HG03521 (cell line): Measurements from ENCODE around the gene GPR55.

Experiments used
- ATAC-seq: cut with Tn5 transposase; IDR thresholded peaks from one replicate; pipeline ENCODE4 v1.9.1; 2021; ENCODE audit warnings: mild to moderate bottlenecking, moderate library complexity; ENCODE audit not compliant: unreplicated experiment

The GPR55 gene

DNA sequence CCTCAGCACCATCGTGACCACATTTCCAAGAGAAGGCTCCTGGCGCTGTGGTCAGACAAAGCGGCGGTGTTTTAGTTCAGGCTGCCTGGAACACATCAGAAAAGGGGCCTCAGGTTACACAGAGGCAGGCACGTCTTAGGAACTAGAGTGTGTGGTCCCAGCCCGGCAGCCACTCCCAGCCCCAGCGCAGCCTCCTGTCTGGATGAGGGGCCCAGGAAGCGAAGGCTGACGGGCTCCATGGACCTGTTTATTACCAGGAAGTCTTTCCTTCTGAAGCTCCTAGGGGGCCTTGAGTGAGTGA lies 10.0 kb upstream of the GPR55 start:
- no peak for ATAC-seq

- no peak for ATAC-seq
These were observed 9.4 kb upstream of the GPR55 start for GRCh38 chr2:230934231-230935129.

DNA sequence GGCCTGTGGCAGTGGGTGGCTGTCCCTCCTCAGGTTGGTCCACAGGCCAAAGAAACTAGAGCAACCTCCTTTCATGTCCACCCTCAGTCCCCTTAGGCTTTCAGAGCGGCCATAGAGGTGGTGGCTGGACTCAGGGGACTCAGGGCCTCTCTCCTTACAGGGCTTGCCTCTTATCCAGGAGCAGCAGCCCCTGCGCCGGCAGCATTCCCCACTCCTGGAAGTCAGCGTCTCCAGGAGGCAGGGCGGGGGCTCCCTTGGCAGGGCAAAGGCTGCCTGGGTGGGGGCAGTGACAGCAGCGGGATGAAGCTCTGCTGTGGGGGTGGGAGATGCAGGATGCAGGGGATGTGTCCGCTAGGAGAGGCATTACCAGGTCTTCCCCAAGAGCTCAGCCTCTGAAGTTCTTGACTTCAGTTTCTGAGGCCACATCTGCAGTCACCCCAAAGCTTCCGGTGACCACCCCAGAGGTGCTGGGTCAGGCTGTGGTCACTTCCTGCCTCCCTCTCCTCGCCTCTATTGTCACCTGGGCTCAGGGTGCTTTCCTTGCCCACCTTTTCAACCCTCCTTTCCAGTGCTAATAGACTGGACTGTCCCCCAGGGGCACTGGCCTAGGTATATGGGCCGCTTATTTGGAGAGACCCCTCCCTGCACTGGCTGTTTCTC lies 8.6 kb upstream of the GPR55 start:
- no peak for ATAC-seq

- no peak for ATAC-seq
These were observed 7.8 kb upstream of the GPR55 start for GRCh38 chr2:230932556-230933511.

GRCh38 chr2:230931556-230932231 lies 6.7 kb upstream of the GPR55 start:
- no peak for ATAC-seq

DNA sequence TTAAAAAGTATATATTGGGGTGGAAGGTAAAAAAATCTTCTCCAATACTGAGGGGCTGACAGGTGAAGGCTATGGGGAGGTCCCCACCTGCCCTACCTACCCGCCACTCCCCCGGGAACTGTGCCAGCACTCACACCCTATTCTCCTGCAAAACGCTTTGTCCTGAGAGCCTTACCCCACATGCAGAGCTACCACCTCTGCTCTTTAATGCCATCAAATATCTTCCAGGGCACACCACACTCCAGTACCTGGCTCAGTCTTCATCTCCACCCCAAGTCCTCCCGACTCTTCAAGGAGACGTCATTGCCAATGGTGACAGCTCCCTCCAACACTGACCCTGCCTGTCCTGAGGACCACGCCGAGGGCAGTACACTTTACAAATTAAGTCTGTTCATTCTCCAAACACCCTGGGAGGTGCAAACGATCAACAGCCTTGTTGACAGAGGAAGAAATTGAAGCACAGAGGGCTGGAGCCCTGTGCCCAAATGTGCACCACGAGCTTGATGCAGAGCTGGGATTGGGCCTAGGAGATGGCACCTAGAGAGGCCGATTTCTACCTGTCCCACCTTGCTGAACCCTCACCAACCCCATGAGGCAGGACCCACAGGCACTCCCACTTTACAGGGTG lies 6.0 kb upstream of the GPR55 start:
- ATAC-seq, result no peak

DNA sequence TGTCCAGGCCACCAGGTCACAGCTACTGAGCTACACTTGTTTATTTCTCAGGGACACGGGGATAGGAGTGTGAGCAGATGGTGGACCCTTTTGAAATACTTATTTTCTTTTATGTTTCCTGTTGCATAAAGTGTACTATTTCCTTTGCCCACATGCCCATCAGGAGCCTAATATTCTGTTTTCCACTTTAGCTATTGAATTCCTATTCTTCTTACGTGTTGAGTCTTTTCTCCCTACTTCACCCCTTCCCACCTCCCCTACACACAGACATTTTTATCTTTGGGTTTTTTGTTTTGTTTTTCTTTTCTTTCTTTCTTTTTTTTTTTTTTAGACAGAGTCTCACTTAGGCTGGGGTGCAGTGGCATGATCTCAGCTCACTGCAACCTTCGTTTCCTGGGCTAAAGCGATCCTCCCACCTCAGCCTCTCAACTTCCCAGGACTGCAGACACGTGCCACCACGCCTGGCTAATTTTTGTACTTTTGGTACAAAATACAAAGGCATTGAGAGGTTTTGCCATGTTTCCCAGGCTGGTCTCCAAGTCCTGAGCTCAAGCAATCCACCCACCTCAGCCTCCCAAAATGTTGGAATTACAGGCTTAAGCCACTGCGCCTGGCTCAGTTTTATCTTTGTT lies 5.2 kb upstream of the GPR55 start:
- no peak for ATAC-seq

GRCh38 chr2:230929381-230930148 lies 4.5 kb upstream of the GPR55 start:
- no peak for ATAC-seq

DNA sequence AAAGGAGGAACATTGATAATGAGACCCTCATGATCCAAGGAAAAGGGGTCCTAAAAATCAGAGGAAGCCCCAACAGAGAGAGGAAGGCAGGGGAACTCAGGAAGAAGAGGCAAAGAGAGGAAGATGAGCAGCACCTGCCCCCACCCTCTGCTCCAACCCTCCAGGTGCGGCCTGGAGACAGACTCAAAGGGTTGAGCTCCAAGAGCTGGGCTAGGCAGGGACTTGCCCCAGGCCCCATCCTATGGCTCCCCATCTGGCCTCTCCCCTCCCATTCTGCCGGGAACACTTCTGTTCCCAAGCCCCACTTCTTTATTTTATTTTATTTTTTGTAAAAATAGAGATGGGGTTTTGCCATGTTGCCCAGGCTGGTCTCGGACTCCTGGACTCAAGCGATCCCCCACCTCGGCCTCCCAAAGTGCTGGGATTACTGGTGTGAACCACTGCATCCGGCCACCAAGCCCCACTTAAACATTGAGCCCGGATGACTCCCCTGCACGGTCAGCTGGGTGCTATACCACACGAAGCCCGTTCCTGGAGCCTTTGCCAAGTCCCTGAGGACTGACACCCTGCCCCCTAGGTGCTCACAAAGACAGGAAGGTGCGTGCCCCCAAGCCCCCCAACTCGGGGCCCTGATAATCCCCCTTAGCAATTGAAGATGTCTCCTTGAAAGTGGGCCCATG lies 3.8 kb upstream of the GPR55 start:
- no peak for ATAC-seq

DNA sequence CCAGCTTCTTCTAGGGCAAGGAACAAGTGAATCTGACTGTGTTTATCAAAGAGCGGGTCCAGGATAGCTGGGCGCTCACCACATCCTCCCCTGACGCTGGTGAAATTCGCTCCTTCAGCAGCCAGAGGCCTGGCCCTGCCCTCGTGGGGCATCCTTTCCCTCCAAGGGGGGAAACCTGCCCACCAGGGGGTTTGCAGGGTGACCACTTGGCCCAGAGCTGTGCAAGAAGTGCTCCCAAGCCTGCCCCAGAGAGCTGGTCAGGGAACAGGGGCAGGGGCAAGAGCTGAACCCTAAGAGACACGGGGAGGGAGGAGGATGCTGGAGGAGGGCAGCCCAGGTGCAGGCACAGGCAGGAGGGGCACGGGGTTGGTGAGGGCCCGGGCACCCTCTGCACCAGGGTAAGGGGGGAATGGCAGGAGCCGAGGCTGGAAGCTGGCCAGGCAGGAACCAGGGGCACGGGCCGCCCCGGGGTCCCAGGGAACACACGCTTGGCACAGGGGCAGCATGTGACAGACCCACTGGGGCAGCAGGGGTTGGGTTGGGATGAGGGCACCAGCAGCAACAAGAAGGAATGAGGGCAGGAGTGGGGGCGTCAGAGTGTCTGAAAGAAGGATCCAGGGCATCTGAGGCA lies 2.8 kb upstream of the GPR55 start:
- ATAC-seq, result no peak

DNA sequence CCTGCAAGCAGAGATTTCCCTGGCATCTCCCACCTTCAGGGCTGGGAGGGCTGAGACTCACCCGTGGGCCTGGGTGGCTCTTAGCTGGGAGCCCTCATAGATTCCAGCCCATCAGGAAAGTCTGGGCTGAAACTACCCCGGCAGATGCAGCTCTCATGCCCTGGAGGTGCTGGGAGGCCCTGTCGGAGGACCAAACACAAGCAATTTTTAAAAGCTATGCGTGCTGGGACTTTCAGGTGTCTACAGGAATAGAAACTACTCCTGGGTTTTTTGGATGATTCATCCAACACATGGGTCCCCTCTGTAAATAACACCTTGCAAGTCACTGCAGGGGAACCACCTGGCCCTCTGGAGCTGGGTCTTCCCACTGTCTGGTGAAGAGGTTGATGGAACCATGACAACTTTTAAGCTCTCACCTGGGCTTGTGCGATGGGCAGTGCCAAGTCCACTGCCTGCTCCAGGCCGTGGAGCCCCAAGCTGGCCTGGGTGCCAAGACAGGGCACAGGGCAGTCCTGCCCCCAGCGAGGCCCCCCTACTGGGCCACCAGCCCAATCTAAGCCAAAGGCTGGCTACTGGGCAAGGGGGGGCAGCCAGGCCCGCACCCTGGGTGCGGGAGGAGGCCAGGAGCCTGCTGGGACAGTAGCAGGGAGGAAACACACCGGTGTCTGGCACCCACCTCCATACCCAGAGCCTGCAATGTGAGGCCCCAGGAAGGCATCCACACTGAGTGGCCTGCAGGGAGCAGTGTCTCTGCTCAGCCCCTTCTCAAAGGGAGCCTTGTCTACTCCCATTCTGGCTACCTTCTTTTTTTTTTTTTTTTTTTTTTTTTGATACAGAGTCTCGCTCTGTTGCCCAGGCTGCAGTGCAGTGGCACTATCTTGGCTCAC lies 1.1 kb upstream of the GPR55 start:
- ATAC-seq, result no peak

DNA sequence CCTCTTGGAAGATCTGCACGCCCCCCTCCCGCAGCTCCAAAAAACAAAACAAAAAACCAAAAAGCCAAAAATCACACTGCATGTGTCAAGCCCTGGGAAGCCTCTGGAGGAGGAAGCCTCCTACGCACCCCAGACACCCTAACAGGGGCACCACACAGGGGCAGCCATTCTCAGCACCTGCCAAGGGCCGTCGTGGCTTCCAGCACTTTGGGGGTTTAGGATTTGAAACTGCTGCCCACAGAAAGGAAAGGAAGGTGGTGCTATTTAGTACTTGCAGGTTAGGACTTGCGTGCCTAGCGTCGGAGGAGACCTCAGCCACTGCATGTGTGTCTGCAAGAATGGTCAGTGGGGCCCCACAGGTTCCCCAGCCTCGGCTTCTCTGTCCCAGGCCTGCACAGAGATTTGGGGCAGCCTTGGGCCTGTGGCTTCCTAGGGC lies 419 bp upstream of the GPR55 start:
- peak; percentile 22 for ATAC-seq

DNA sequence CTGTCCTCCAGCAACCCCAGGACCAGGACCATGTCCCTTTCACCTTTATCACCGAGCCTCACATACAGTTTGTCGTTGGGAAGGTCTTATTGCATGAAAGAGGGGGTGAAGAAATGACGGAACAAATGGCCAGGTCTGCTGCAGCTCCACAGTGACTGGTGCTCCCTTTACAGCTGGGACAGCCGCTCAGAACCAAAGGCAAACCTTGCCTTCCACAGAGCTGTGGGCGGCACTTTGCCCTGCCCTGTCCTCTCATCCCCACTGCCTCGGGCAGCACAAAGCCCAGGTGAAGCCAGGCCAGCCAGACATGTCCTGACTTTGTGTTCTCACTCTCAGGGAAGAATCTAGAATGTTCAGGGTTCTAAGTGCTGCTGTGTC lies 961 bp downstream of the GPR55 start:
- no peak for ATAC-seq

GRCh38 chr2:230922951-230923717 lies 1.9 kb downstream of the GPR55 start:
- no peak for ATAC-seq

- no peak for ATAC-seq
These were observed 3.0 kb downstream of the GPR55 start for GRCh38 chr2:230921806-230922595.

- ATAC-seq, result no peak
These were observed 4.9 kb downstream of the GPR55 start for GRCh38 chr2:230920167-230920566.
